GM19438 (cell line): Measurements from ENCODE around the gene ALKBH3.
A peak's percentile ranks its signal among the peaks of the same experiment; 100 is the strongest.

Experiments
- ATAC-seq: cut with Tn5 transposase; IDR thresholded peaks from one replicate; pipeline ENCODE4 v1.9.1; 2021; ENCODE audit warnings: low read depth; ENCODE audit not compliant: unreplicated experiment

Gene ALKBH3

DNA sequence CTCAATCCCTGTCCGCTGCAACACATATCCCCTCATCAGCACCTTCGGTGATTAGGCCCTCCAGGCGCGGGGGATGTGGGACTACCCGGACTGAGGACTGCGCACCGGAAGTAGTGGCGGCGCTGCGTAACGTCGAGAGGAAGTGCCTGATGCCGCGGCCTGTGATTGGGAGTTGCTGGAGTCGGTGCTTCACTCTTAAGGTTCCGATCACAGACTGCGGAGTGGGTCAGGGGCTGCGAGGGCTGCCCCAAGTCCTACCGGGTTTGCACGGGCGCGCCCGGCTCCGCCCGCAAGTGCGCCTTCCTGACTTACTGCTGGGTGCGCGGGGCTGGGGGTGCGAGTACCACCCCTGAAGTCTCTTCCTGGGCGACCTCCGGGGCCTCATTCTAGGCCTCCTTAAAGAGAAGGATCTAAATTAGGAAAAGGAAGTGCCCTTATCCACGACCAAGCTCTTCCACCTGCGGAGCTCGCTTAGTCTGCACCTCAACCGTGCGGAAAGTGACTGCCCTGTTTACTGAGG is at the start of gene ALKBH3:
Gene ALKBH3 (plus strand): TSS at position 192 of the 520 bp plus-strand sequence. CDS start 1,822 bp downstream, outside the sequence.
- peak; percentile 99 for ATAC-seq

DNA sequence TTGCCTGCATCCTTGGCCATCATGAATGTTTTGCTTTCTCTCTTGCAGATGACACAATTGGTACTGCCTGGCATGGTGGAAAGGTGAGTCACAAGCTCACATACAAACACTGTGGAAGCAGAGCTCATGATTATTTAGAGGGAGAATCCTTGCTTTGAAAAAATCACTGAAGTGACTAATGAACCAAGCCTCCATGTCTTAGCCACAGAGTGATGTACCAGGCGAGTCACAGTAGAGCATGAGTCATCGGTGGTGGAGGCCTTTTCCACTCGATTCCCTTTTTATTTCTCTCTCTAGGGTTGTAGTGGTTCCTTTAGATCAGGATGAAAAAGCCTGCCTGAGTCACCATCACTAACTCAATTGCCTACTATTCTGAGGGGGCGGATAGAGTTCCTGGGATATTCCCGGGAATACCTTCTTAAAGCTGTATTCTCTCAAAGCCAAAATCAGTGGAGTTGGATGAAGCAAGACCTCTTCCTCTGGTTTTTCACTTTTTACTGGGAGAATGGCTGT is 49.6 kb upstream of the ALKBH3 start:
- ATAC-seq, result no peak

DNA sequence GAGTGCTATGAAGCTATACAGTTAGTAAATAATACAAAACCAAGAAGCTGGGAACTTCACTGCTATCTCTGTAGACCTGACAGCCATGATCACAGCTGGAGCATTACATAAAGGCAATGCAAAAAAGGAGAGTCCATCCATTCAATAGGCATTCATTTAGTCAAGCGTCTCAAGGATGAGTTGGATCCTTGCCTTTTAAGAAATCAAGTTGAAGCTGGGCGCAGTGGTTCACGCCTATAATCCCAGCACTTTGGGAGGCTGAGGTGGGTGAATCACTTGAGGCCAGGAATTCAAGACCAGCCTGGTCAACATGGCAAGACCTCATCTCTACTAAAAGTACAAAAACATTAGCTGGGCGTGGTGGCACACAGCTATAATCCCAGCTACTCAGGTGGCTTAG is 48.1 kb upstream of the ALKBH3 start:
- ATAC-seq, result no peak

DNA sequence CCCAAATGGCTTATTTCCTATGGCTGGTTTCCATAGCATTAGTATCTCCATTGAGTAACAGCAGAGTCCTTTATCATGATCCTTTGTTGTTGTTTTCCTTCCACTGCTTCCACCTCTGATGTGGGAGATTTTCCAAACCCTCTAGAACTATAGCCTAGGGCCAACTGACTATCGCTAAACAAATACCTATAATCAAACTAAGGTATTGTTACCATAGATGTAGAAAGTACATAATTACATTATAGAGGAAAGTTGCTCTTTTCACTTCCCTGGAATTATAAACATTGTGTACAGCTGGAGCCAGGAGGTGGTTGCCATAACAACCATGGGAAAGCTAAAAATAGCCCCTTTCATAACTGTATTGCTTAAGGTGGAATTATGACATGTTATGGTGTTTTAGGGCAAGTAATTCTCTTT is 47.0 kb upstream of the ALKBH3 start:
- no peak for ATAC-seq

DNA sequence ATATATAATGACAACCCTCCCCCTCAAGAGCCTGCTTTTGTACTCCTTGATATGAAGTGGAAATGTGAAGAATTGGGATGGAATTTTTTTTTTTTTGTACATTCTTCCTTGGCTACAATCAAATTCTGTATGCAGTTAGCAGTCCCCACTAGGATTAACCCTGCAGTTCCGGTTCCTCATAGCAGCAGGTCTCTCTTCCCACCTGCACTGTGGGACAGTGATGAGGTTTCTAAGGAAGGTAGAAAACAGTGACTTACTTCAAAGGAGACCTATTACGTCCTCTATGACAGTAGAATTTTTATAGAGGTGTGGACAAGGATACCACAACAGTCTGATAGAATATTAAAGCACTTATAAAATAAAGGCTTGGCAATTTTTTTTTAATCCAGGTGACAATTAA is 46.3 kb upstream of the ALKBH3 start:
- ATAC-seq, result no peak

DNA sequence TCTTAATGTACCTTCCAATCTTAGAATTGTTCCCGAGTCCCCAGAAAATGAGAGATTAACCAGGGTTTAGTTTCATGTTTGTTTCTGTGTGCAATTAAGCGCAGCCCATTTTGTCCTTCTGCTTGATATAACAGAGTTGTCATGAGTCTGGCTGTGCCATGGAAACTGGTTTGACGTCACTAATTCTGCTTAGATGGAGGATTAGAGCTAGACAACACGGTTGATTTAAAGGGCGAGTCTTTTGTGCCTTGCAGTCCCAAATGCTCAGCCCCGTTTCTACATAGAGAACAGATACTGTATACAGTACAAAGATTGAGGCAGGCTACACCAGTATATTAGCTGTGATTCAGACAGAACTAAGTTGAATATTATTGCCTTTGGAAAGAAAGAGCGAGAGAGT is 45.5 kb upstream of the ALKBH3 start:
- no peak for ATAC-seq

DNA sequence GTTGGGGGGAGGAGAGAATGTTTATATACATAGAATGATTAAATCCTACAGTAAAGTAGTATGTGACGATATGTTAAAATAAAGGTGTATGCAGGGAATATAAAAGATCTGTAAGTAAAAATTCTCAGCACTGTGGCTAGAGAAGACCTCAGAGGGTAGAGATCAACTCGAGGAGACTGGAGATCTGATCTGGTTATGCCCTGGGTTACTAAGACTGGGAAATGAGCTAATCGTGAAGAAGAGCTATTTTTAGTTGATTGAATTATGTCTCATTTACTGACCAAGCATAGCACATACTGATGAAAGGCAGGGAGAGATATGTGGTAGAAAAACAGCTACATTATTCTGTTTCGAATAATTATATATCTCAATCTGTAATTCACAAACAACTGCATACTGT is 42.8 kb upstream of the ALKBH3 start:
- no peak for ATAC-seq

DNA sequence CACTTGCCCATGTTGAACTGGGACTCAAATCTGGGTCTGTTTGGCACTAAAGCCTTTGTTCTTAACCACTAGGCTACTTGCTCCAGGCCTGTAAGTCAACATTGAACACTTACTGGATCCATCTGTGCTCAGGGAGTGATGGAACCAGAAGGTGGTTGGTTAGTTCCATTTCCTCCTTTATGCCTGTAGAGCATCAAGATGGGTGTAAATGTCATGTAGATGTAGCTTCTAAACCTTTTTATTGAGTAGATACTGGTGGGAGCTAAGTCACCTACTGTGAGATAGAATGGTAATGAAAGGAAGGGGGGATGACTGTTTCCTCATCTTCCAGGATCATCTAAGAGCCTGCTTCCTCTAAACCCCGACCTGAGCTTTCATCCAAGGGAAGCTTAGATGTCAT is 38.6 kb upstream of the ALKBH3 start:
- ATAC-seq, result no peak

DNA sequence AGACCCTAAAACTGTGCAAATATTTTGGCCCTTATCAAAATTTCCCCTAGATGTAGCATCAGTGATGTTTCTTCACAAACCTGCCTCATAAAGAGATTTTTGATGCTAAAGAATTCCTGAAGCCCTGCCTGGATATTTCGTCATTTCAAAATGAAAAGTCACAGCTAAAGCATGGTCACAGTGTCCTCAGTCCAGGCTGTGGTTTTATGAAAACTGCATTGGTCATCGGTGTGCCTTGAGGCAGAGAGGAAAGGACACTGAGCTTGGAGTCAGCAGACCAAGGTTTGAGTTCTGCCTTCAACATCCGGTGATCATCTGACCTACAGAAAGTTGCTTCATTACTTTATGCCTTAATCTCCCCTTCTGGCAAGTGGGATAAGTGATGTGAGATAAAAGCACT is 34.8 kb upstream of the ALKBH3 start:
- no peak for ATAC-seq

DNA sequence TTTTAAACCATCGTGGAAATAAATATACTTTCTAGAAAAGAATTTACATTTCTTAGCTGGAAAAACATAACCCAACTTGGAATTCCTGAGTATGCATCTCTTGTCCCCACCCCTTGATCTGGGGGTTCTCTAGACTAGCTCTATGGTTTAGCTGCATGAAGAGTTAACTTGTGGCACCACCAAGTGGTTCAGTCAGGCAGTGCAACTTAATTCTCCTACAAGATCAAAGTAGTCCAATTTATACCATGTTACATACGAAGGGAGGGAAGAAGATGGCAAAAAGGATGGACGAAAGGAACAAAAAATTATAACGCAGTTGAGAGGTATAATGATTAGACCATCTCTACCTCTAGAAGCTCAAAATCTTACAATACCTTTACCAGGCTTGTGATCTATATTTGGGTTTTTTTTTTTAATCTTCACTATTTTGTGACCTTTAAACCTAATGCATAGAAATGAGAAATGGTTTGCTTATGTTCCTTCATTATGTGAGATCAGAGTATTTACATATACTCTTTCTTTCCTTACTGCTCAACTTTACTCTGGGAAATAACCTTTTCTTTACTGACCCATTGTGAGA is 28.5 kb upstream of the ALKBH3 start:
- no peak for ATAC-seq

DNA sequence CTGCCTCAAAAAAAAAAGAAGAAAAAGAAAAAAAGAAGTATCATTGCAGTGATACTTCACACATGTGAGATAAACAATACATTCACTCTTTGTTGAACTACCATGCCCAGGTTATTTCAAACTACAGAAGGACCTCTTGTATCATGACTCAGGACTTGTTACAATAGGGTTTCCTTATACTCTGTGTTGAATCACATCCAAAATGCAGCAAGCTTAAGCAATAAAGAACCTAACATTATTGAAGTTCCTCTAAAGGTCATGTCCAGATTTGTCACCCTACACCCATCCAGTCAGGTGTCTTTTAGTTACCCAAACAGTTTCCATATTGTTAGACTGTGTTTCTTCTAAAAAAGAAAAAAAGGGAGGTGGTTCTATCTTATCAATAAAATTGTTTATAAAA is 26.9 kb upstream of the ALKBH3 start:
- ATAC-seq, result no peak

DNA sequence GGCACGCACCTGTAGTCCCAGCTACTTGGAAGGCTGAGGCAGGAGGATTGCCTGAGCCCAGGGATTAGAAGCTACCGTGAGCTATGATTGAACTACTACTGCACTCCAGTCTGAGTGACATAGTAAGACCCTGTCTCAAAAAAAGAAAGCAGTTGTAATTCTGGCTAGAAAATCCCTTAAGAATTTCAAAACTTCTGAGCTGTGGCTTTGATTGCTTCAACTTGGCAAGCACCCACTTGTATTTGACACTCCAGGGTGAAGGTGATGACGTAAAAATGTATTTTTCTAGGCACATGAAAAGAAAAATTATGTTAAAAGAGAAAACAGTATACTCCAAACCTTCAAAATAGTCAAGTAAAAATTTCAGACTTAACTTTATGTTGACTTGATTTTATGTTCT is 23.6 kb upstream of the ALKBH3 start:
- no peak for ATAC-seq

DNA sequence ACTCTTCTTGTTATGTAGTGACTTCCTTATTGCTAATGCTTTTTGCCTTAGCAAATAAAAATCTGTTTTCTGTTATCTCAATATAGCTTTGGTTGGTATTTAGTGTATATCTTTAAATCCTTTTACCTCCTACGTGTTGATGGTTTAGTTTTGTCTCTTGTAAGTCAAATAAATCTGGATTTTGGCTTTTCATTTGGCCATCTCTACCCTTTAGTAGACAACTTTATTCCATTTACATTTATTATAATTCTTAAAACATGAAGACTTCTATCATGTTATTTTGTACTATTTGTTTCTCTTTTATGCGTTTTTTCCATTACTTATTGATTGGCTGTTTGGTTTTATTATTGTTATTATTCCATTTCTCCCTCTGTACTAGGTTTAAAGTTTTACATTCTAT is 19.5 kb upstream of the ALKBH3 start:
- ATAC-seq, result no peak

DNA sequence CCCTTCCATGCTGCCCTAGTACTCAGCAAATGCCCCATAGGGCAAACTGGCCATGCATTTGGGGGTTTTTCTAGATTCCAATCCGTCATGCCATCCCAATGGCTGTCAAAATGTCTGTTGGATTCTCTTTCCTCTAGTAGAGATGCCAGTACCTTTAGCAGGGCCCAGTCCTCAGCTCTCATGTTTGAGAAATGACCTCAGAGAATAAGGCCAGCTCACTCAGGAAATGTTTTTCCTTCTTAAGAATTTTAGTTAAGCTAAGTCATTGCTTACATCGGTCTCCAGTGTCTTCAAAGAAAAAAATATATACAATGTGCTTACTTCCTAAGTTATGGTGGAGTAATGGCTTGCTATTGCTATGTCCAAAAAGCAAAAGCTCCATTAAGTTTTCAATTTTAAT is 14.1 kb upstream of the ALKBH3 start:
- no peak for ATAC-seq

DNA sequence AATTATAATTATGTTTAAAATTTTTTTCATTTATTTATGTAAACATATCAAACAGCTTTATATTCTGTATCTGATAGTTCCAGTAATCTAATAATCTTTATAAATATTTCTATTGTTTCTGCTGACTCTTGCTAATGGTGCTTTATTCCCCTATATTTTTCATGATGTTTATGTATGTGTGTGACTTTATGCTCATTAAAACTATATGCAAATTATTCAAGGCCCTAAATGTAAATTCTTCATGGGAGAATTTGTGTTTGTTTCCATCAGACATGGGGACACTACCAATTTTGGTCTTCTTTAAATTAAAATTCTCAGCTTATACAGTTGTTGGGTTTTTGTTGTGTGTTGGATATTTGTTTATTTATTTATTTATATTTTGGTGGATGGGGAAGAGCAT is 13.7 kb upstream of the ALKBH3 start:
- no peak for ATAC-seq

DNA sequence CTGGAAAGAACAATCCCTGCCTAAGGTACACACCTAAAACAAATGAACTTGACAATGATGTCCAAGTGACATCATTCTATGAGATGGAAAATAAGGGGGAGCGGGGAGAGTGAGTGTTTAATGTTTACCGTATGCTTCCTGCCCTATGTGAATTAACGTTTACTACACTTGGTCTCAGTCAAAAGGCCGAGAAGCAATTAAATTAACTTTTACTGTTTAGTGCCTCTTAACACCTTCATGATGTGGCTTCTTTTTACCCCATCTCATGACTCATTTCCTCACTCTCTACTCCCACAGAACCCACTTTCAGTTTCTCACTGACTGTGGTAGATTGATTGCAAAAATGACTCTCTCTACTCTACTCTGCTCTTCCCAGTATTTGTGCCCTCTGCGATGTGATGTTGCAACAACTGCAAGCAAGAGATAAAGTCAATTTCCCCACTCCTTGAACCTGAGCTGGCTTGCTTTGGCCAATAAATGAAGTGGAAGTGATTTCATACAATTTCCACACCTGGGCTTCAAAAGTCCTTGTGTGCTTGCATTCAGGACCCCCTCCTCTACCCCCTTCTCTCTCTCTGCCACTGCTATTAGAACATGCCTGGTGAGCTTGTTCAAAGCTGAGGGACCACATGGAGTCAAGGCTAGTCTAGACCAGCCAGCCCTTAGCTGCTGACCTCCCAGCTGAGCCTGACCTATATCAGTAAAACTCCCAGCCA is 11.6 kb upstream of the ALKBH3 start:
- peak; percentile 100 for ATAC-seq

DNA sequence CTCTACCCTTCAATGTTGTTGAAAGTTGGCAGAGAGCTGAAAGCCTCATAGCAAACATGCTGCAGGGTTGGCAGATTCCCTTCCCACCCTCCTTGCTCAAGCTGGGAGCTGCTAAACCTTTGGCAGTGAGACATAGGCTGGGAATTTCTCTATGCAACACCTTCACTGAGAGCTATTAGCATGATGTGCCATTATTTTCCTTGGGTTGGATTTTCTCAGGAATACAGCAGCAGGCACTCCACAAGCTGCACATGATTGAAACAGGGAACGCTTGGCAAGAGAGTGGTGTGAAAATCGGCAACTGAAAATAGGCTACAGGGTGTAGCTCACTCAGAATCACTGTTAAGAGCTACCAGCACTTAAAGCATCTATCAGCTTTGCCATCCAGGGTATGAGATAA is 9.6 kb upstream of the ALKBH3 start:
- ATAC-seq, result no peak

DNA sequence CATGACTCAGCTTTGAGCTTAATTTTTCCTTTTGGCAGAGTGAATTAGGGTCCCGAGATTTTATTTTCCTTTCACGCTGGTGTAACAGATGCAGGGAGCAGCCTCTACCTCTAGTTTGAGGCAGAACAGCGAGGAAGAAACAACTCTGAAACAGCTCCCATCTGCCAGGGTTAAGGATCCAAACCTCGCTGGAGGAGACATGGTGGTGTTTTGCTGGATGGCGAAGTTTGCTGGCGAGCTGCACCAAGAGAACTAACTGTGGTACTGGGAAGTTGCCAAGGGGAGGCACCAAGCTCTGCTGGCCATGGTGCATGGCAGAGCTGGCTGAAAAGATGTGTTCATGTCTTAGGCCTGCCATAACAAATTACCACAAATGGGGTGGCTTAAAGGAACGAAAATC is 7.6 kb upstream of the ALKBH3 start:
- no peak for ATAC-seq

DNA sequence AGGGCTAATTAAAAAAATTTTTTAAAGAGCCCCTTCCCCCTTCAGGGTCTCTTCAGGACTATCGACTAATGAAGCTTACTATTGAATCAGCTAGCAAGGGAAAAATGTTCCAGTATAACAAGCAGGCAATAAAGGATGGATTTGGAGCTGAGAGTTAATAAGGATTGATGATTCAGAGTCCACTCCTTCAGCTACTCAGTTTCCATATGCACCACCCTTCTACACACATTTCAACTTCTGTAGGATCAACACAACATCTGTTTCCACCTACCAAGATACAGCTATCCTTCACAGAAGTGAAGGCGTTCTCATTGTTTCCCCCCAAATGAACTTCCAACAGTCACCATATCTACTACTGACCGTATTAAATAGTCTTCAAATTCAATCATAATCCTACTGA is 6.6 kb upstream of the ALKBH3 start:
- no peak for ATAC-seq

DNA sequence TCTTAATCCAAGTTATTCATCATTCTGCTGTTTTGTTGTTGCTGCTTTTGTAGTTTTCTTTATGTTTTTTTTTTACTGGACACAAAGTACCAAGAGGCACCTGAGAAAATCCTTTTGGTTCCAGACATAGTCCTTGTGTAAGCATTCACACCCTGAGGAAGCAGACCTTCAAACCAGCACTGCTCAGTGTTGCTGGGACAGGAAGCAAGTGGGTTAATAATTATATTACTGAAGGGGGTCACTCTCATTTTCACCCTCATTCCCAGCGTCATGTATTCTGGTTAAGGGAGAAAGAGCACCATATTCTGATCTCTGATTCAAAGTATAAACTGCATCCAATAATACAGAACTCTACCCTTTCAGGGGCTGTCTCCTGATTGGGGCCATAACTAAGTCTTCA is 5.9 kb upstream of the ALKBH3 start:
- ATAC-seq, result peak; percentile 92

DNA sequence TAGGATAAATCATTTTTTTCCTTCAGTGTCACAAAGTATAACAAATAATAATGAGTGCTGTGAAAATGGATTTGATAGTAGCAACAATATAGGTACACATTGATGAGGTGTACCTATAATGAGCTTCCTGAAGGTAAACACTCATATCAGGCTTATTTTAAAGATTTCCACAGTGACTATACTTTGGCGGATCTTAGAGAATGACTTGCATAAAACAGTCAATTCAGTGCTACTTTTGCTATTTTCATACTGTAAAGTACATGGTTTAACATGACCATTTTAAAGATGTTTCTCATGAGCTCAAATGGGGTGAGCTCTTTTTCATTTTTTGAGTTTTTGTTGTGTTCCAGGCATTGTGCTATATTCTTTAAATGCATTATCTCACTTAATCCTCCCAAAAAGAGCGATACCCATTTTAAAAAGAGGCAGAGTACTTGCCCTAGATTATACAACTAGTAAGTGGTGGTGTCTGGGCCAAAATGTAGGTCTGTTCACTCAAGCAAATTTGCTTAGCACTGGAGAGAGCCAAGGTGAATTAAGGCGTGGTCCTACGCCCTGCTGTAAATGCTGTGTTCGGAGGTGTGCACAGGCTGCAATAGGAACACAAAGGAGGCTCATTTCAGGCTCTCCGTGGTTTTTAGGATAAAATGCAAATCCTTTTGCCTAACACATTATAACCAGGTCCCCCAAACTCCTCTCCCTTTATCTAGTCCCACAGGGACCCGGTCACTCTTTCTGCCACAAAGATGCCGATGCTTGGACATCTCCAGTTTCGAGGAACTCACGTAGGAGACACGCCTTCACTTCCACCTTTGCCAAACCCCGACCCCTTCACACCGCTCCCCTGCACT is 617 bp upstream of the ALKBH3 start:
- ATAC-seq, result no peak
